OCI-LY7 (cell line): Measurements from ENCODE around the gene CORO1C. TPM values are rescaled to one million over a fixed set of nuclear protein-coding genes. Genes with fewer than 3 reads are reported as not detected.

ENCODE experiments used
- BruUV-seq: library from RNA; stranded (reverse); fragments of 400-500 nt; replicated peaks from 2 replicates; lab custom pipeline; 2021; lab: Mats Ljungman, UMichigan
- CTCF ChIA-PET: fragments of 300-600 bp; sonication (Branson Sonifier 250); formaldehyde crosslinking; loops from one replicate; lab custom pipeline; 2022; ENCODE audit warnings: antibody characterized with exemption; ENCODE audit not compliant: unreplicated experiment; lab: Charles Lee
- POLR2A ChIA-PET: fragments of 300-600 bp; sonication (Branson Sonifier 250); formaldehyde crosslinking; loops from one replicate; lab custom pipeline; 2022; ENCODE audit warnings: antibody characterized with exemption; lab: Charles Lee
- DNase-seq: peaks from one replicate; pipeline ENCODE4 v3.0.0-alpha.2; 2015; ENCODE audit warnings: low spot score
- H2AFZ ChIP-seq: fragments of 200-600 bp; sonication (generic), shearing (Covaris generic); 2 replicates; pipeline ENCODE4 v1.6.1; 2014; ENCODE audit warnings: mild to moderate bottlenecking, antibody characterized with exemption, low read length, moderate library complexity
- H3K27ac ChIP-seq: fragments of 200-600 bp; sonication (generic); 2 replicates; pipeline ENCODE4 v1.5.1; 2014; ENCODE audit warnings: mixed run types, low read depth, mild to moderate bottlenecking, moderate library complexity, low read length, inconsistent platforms; ENCODE audit not compliant: poor library complexity, severe bottlenecking
- H3K36me3 ChIP-seq: fragments of 200-600 bp; sonication (generic); 2 replicates; pipeline ENCODE4 v1.6.1; 2014; ENCODE audit warnings: mild to moderate bottlenecking, antibody characterized with exemption, low read length, moderate library complexity, mixed read lengths; ENCODE audit not compliant: insufficient read depth
- H3K4me1 ChIP-seq: fragments of 200-600 bp; sonication (generic); 2 replicates; pipeline ENCODE4 v1.5.1; 2014; ENCODE audit warnings: mild to moderate bottlenecking, low read length; ENCODE audit not compliant: insufficient read depth, poor library complexity, severe bottlenecking
- H3K4me2 ChIP-seq: fragments of 200-600 bp; sonication (generic); 2 replicates; pipeline ENCODE4 v1.6.1; 2014; ENCODE audit warnings: mild to moderate bottlenecking, low read length
- H3K4me3 ChIP-seq: fragments of 200-600 bp; sonication (generic); 2 replicates; pipeline ENCODE4 v1.5.1; 2014; ENCODE audit warnings: mild to moderate bottlenecking, low read depth, low read length; ENCODE audit not compliant: poor library complexity, severe bottlenecking
- H3K79me2 ChIP-seq: fragments of 200-600 bp; sonication (generic); 2 replicates; pipeline ENCODE4 v1.6.1; 2016; ENCODE audit warnings: low read depth, mild to moderate bottlenecking, low read length, moderate library complexity, mixed read lengths; ENCODE audit not compliant: insufficient read depth
- H3K9me2 ChIP-seq: fragments of 200-600 bp; sonication (generic); 2 replicates; pipeline ENCODE4 v1.6.1; 2016; ENCODE audit warnings: mild to moderate bottlenecking, low read length, mixed read lengths; ENCODE audit not compliant: insufficient read depth
- H3K9me3 ChIP-seq: fragments of 200-600 bp; sonication (generic); 2 replicates; pipeline ENCODE4 v1.6.1; 2014; ENCODE audit warnings: mild to moderate bottlenecking, mixed run types, low read length, mixed read lengths
- H4K20me1 ChIP-seq: fragments of 200-600 bp; sonication (generic); 2 replicates; pipeline ENCODE4 v1.6.1; 2014; ENCODE audit warnings: mild to moderate bottlenecking, antibody characterized with exemption, low read length, moderate library complexity, mixed read lengths; ENCODE audit not compliant: insufficient read depth
- EZH2phosphoT487 ChIP-seq: fragments of 200-600 bp; sonication (generic); IDR thresholded peaks from 2 replicates; pipeline ENCODE4 v1.6.1; 2018; ENCODE audit warnings: low read depth, borderline replicate concordance, mild to moderate bottlenecking, mixed run types, antibody characterized with exemption, low read length, moderate library complexity, mixed read lengths
- intact Hi-C: fragments of 100-400 bp; cut with micrococcal nuclease; formaldehyde crosslinking; loops from one replicate; pipeline ENCODE4 v1.10.0; 2022; ENCODE audit not compliant: unreplicated experiment
- total RNA-seq, 2 experiments: library from RNA; depleted of rRNA in 1 of 2; stranded (reverse); fragments of >200 nt in 1 of 2; shearing (Covaris generic) in 1 of 2; gene quantifications; 2 replicates each; pipeline ENCODE4 v1.2.3, GENCODE V29; 2014 to 2022
- TF ChIP-seq, protein P1 (sequence below): fragments of 200-600 bp; sonication (generic); conservative IDR thresholded peaks from 2 replicates; pipeline ENCODE4 v1.5.1; 2014; ENCODE audit warnings: mild to moderate bottlenecking, antibody characterized with exemption, low read length, moderate library complexity, mixed read lengths

CORO1C gene
- total RNA-seq, 2 experiments from 2014 or later, result 74.7 to 148 TPM

- peaks cover 7% of the 10 kb centered on the region; the same call in 1 of the 2 replicates for H3K79me2 ChIP-seq
- no peaks in the 10 kb centered on the region for H4K20me1 ChIP-seq
- peaks cover 92% of the 10 kb centered on the region for H3K4me1 ChIP-seq
- H3K27ac ChIP-seq, result peak overlapping the region; percentile 99
- no peaks in the 10 kb centered on the region for H3K36me3 ChIP-seq
- POLR2A ChIA-PET, result interaction anchor here (2.2 to 17.7 kb wide), 4 partner anchors 12 to 65 kb away, joined by 6 to 330 read pairs (median 197); partner anchors contain the start of genes ISCU and SART3
- H3K4me2 ChIP-seq, result peak overlapping the region; percentile 77
- no peaks in the 10 kb centered on the region for H3K9me2 ChIP-seq
- peak; percentile 47 for DNase-seq
- intact Hi-C loops, result loop anchor here (10.0 kb wide), 2 partner anchors 464 to 1676 kb away; partner anchors contain the start of genes ALKBH2, TMEM263 and UNG
- BruUV-seq, result no TSS peak
- H2AFZ ChIP-seq, result no peak overlapping the region
- no peak overlapping the region for H3K4me3 ChIP-seq
- CTCF ChIA-PET, result no interaction called here
- TF ChIP-seq EZH2phosphoT487, result no peak
- TF ChIP-seq, protein P1, sequence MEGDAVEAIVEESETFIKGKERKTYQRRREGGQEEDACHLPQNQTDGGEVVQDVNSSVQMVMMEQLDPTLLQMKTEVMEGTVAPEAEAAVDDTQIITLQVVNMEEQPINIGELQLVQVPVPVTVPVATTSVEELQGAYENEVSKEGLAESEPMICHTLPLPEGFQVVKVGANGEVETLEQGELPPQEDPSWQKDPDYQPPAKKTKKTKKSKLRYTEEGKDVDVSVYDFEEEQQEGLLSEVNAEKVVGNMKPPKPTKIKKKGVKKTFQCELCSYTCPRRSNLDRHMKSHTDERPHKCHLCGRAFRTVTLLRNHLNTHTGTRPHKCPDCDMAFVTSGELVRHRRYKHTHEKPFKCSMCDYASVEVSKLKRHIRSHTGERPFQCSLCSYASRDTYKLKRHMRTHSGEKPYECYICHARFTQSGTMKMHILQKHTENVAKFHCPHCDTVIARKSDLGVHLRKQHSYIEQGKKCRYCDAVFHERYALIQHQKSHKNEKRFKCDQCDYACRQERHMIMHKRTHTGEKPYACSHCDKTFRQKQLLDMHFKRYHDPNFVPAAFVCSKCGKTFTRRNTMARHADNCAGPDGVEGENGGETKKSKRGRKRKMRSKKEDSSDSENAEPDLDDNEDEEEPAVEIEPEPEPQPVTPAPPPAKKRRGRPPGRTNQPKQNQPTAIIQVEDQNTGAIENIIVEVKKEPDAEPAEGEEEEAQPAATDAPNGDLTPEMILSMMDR, result no peak; the same call in 1 of the 2 replicates
- H3K9me3 ChIP-seq, result no peaks in the 10 kb centered on the region
Measured at GRCh38 chr12:108630481-108631207, 100.7 kb downstream of the CORO1C start.

DNA sequence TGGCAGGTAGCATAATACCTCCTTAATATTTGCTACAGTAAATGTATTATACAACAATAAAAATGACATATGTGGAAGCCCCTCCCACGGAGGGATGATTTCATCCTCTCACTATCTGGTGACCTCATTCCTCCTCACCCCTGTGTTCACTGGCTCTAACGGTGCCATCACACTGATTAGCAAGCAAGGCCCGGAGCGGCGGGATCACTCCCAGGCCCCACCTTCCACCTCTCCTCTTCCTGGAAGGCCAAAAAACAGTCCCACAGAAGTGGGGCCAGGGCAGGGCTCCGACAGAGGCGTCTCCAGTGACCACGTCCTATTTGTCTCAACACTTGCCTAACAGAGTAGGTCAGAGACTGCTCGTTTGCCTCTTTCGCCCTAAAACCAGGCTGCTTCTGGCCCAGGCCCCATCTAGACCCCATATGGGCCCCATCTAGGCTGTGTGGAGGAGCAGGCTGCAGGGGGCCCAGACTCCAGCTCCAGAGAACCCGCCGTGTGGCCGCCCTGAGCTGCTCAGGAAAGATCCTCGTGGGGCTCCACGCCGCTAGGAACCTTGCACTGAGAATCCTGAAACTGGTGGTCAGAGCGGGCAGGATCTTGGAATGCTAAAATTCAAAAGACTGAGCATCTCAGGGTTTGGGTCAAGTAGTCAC lies 101.4 kb downstream of the CORO1C start:
- no TSS peak for BruUV-seq
- no peak overlapping the region for H3K4me3 ChIP-seq
- no peaks in the 10 kb centered on the region for H3K9me3 ChIP-seq
- CTCF ChIA-PET, result interaction anchor here (1.2 kb wide), 1 partner anchor 12 kb away, joined by 4 read pairs; no protein-coding TSS in a partner anchor
- H3K36me3 ChIP-seq, result no peaks in the 10 kb centered on the region; the same call in 1 of the 2 replicates
- TF ChIP-seq, protein P1, result no peak
- TF ChIP-seq EZH2phosphoT487, result no peak
- peak overlapping the region; percentile 14 for H3K27ac ChIP-seq
- H3K4me1 ChIP-seq, result peaks cover 86% of the 10 kb centered on the region
- H2AFZ ChIP-seq, result no peak overlapping the region
- H3K79me2 ChIP-seq, result peaks cover 7% of the 10 kb centered on the region; the same call in 1 of the 2 replicates
- POLR2A ChIA-PET, result interaction anchor here (1.1 to 17.7 kb wide), 4 partner anchors 11 to 64 kb away, joined by 5 to 330 read pairs (median 158); partner anchors contain the start of genes ISCU and SART3
- DNase-seq, result no peak
- no peaks in the 10 kb centered on the region for H4K20me1 ChIP-seq
- no peaks in the 10 kb centered on the region for H3K9me2 ChIP-seq
- intact Hi-C loops, result loop anchor here (10.0 kb wide), 2 partner anchors 465 to 1675 kb away; partner anchors contain the start of genes ALKBH2, TMEM263 and UNG
- H3K4me2 ChIP-seq, result peak overlapping the region; percentile 77; the same call in 1 of the 2 replicates
